HG03378 (cell line): ENCODE data around the gene TLX1.
"Not testable (repeated sequence)": the region's sequence is repeated elsewhere in the genome, so short reads cannot be mapped to it uniquely, and the experiment has no call there.

Experiments used
- ATAC-seq: cut with Tn5 transposase; IDR thresholded peaks from one replicate; pipeline ENCODE4 v1.9.1; 2021; ENCODE audit warnings: mild to moderate bottlenecking, moderate library complexity; ENCODE audit not compliant: unreplicated experiment

TLX1 gene

DNA sequence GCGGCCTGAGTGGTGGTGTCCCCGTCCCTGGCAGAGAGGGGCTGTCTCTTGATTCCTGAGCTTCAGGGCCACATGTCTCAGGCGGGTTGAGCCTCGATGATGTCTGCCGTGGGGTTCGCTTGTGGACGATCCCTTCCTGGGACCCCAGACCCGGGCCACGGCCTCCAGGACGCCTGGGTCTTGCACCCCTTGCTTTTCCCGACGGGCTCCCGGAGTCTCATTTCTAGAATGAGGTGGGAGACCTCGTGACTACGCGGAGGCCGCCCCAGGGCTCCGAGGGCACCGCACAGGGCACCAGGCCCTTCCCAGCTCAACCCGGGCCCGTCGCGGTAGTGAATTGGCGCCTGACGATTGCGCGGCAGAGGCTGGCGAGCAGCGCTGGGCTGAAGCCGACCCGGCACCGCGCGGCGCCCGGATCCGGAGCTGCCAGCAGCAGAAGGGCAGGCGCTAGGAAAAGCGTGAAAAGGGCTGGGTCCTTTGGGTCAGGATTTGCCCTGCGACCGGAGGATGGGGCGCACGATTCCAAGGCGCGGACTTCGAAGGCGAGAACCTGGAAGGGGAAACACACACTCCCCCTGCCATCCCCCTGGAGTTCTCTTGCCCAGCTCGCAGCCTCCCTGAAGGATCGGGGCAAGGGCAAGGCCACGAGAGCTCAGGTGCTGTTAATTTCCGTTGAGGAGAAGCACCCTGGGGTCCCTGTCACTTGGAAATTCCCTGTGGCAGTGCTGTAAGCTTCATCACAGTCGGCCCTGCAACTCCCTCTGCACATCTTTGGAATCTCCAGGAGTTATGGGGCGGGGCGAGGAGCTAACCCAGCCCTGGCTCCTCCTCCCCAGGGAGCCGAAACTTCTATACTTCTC lies 15.5 kb downstream of the TLX1 start:
- ATAC-seq, result no peak

- no peak for ATAC-seq
Measured at GRCh38 chr10:101151395-101151794, 20.3 kb downstream of the TLX1 start.

DNA sequence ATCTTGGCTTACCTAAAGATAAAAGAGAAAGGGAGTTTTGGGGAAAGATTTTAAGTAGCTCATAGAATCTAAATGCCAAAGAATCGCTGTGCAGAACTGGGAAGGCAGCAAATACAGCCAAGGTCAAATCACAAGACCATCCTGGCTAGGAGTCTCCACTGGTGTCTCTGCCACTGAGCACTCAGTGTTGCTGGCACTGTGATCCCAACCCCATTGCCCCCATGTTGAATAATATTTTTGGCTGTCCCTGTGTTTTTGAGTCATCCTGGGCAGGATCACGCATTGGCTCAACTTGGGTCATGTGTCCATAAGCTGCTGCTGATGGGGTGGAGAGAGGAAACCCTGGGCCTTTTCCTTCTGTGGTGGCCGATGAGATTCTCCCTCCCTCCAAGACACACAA lies 21.2 kb downstream of the TLX1 start:
- ATAC-seq, result no peak

- ATAC-seq, result not testable (repeated sequence)
Measured at GRCh38 chr10:101154506-101154905, 23.4 kb downstream of the TLX1 start.

DNA sequence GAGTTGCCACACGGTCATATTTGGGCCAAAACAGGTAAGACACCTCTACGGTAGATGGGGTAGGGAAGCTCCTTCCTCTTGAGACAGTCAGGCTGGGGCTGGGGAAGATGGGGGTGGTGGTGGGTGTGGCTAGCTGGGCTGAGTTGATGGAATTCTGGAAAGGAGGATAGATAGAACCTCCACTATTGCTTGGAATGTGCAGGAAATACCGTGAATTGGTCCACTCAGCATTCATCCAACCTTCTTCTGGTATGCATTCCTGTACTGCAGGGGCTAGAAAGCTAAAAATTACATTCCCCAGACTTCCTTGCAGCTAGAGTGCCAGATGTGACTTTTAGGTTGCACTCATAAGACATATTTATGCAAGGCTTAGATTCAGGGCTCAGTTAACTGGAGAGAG lies 24.8 kb downstream of the TLX1 start:
- ATAC-seq, result no peak

DNA sequence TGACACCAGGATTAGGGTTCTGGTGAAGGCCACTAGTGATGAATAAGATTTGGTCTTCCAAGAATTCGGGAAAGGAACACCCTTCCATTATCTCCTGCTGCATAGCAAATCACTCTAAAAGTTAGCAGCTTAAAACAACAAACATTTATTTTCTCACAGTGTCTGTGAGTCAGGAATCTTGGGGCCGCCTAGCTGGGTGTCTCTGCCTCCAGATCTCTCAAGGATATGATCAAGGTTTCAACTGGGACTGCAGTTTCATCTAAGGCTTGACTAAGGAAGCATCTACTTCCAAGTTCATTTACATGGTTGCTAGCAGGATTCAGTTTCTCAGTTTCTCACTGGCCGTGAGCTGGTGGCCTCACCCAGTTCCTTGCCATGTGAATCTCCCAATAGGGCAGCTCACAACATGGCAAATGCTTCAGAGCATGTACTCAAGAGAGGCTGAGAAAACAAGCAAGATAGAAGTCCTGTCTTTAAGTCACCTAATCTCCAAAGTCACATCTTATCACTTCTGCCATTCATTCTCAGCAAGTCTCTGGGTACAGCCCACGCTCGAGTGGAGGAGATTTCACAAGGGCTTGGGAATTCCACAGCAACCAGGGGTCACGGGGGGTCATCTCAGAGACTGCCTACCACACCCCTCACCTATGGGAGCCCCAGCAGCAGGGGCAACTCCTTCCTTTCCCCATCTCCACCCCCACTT lies 26.8 kb downstream of the TLX1 start:
- no peak for ATAC-seq

DNA sequence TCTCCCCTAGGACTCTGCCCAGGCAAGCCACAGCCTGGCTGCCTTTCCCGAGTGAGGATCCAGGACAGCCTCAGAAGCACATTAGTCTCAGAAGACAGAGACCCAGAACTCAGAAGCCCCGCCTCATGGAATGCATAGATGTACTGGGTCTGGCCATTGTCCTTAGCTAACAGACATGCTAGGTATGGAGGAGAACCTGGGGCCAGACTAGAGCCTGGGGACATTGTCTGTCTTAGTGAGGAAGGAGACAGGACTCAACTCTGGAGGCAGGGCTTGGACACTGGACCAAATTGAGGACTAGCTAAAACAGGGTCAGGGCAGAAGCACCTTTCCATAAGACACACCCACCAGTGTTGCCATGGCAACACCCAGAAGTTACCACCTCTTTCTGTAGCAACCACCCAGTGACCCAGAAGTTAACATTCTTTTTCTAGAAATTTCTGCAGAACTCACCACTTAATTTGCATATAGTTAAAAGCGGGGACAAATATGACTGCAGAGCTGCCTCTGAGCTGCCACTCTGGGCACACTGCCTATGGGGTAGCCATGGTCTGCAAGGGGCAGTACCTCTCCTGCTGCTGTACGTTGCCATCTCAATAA lies 27.5 kb downstream of the TLX1 start:
- no peak for ATAC-seq

- ATAC-seq, result no peak
Measured at GRCh38 chr10:101161494-101162299, 30.6 kb downstream of the TLX1 start.

- no peak for ATAC-seq
Measured at GRCh38 chr10:101162677-101163076, 31.6 kb downstream of the TLX1 start.

- ATAC-seq, result no peak
Measured at GRCh38 chr10:101164020-101164419, 32.9 kb downstream of the TLX1 start.

GRCh38 chr10:101165736-101166135 lies 34.6 kb downstream of the TLX1 start:
- ATAC-seq, result no peak

GRCh38 chr10:101166430-101166829 lies 35.3 kb downstream of the TLX1 start:
- no peak for ATAC-seq

GRCh38 chr10:101172741-101173140 lies 41.6 kb downstream of the TLX1 start:
- ATAC-seq, result no peak

GRCh38 chr10:101174319-101174718 lies 43.2 kb downstream of the TLX1 start:
- ATAC-seq, result no peak

DNA sequence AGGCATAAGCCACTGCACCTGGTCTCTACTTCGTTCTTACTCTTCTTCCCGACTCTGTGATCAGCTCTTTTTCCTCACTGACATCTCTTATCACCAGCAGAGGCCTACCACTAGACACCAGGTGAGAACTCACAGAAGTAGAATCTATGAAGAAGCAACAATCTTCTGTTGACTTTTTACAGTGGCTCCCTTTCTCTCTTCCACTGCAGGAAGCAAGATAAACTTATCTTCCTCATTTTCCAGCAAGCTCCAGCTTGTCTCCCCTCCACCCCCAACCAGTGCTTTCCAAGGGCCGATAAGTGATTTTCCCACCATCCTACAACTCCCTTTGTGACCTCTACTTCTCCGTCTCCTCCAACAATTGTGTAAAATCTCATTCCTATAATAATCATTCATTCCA lies 45.5 kb downstream of the TLX1 start:
- ATAC-seq, result no peak

- ATAC-seq, result no peak
Measured at GRCh38 chr10:101182936-101183335, 51.8 kb downstream of the TLX1 start.

DNA sequence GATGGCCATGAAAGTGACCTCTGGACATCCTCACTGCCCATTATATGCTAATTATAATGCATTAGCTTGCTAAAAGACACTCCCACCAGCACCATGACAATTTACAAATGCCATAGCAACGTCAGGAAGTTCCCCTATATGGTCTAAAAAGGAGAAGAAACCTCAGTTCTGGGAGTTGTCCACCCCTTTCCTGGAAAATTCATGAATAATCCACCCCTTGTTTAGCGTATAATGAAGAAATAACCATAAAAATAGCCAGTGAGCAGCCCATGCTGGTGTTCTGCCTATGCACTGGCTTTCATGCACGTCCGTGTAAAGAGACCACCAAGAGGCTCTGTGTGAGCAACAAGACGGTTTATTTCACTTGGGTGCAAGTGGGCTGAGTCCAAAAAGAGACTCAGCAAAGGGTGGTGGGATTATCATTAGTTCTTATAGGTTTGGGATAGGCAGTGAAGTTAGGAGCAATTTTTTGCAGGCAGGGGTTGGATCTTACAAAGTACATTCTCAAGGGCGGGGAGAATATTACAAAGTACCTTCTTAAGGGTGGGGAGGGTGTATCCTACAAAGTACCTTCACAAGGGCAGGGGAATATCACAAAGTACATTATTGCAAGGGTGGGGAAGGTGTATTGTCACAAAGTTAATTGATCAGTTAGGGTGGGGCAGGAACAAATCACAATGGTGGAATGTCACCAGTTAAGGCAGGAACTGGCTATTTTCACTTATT lies 52.5 kb downstream of the TLX1 start:
- no peak for ATAC-seq
